T-helper 22 cell (primary cell): ENCODE data around the gene FGD2.

Source experiments
- DNase-seq: peaks from one replicate; pipeline ENCODE4 v3.0.0-alpha.2; 2020; ENCODE audit warnings: low read depth

The FGD2 gene

GRCh38 chr6:36997811-36998722, 7.4 kb upstream of the FGD2 start:
- DNase-seq: no peak

DNA sequence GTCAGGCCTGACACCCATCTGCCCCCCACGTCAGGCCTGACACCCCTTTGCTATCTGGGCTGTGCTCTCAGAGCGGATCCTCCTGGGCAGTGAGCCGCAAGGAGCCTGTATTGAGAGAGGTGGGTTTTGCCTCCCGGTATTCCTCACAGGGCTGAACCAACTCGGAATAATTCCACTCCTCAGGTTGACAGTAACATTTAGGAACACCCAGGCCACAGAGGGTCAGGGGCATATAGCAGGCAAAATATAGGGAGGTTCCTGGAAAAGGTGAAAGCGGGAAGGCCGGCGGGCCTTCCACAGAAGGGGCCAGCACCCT, 6.8 kb upstream of the FGD2 start:
- DNase-seq: no peak

- no peak for DNase-seq
These were observed 6.2 kb upstream of the FGD2 start for GRCh38 chr6:36999061-36999750.

- DNase-seq: no peak
These were observed 5.7 kb upstream of the FGD2 start for GRCh38 chr6:36999751-37000125.

GRCh38 chr6:37004044-37004980, 1.1 kb upstream of the FGD2 start:
- no peak for DNase-seq

GRCh38 chr6:37005827-37006567, 542 bp downstream of the FGD2 start:
- DNase-seq: no peak

GRCh38 chr6:37006793-37007339, 1.4 kb downstream of the FGD2 start:
- DNase-seq: no peak

- no peak for DNase-seq
These were observed 2.0 kb downstream of the FGD2 start for GRCh38 chr6:37007340-37008043.

DNA sequence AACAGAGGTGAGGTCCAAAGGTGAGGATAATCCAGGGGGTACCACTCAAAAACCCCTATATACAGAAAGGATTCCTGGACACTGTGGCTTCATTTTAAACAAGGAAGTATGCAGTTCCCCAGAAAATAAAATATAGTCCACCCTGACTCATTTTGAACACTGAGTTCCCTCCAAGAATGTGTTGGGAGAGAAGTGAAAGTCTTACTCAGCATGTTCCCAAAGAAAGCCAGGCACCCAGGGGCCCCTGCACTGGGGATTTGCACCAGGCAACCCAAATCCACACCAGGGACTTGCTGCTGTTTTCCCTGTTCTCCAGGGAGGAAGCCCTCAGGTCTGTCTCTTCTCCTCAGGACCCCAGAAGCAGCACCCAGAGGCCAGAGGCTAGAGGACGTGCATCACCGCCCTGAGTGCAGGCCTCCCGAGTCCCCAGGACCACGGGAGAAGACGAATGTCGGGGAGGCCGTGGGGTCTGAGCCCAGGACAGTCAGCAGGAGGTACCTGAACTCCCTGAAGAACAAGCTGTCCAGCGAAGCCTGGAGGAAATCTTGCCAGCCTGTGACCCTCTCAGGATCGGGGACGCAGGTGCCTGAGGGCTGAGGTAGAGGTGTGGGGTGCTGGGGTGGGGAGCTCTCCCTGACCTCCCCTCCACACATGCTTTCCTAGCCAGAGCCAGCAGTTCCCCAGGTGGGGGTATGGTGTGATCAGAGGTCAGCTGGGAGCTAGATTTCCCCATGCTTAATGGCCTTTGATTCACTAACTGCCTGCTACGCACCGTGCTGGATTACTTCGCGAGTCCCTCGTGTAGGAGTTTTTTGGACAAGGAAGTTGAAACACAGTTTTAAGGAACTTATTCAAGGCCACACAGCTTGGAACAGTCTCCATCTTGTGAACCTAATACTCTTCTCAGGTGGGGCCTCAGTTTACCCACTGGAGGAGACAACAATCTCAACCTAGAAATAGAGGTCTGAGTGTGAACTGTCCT, 3.3 kb downstream of the FGD2 start:
- DNase-seq: no peak

- DNase-seq: no peak
These were observed 5.0 kb downstream of the FGD2 start for GRCh38 chr6:37010402-37010892.

GRCh38 chr6:37011656-37012378, 6.4 kb downstream of the FGD2 start:
- DNase-seq: no peak

DNA sequence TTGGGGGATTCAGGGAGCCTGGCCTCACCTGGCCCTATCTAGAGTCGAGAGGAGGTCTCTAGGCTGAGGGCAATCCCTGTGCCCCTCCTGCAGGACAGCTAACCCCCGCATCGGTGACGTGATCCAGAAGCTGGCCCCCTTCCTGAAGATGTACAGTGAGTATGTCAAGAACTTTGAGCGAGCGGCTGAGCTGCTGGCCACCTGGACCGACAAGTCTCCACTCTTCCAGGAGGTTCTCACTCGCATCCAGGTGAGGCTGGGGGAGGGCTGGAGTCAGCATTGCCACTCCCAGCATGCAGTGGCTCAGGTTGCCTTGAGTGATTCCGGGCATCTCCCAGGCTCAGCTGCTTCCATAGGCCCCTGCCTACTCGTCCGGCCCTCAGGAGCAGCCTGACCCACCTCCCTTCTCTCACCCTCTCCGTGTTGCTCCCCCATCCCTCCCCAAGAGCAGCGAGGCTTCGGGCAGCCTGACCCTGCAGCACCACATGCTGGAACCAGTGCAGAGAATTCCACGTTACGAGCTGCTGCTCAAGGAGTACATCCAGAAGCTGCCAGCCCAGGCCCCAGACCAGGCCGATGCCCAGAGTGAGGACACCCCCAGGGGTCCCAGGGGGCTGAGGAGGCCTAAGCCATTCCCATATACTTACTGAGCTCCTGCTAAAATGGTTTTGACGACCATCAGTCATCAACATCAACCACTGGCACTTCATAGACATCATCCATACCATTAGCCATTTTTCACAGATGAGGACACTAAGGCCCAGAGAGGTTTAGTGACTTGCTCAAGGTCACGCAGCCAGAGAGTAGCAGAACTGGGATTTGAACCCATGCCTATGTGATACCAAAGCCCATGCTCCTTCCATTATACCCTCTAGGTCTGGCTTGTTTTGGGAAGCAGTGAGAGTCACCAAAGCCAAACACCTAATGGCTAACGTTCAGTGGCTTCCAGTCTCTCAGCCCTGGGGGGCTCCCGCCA, 8.3 kb downstream of the FGD2 start:
- DNase-seq: no peak

DNA sequence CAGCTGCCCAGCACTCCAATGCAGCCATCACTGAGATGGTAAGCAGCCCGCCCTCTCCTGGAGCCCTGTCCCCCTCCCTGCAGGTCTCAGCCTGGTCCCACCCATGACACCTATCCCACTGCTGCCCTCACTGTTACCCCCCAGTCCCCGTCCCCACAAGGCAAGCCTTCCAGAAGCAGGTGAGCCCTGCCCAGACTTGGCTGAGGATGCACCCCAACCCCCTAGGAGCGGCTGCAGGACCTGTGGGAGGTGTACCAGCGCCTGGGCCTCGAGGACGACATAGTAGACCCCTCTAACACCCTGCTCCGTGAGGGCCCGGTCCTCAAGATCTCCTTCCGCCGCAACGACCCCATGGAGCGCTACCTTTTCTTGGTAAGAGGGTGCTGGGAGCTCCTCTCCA, 9.2 kb downstream of the FGD2 start:
- DNase-seq: no peak

DNA sequence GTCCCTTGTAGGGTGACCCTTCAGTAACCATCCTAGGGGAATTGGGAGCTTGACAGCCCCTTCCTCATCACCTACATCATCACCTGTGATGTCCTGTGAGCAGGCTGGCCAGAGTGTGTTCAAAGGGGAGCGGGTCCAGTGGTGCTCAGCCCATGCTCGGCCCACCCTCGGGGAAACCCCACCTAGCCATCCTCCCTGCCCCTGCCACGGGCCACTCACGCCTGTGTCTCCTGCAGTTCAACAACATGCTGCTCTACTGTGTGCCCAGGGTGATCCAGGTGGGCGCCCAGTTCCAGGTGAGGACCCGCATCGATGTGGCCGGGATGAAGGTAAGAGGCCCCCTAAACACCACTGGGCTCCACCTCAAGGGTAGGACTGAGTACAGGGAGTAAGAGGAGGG, 10.1 kb downstream of the FGD2 start:
- DNase-seq: no peak

DNA sequence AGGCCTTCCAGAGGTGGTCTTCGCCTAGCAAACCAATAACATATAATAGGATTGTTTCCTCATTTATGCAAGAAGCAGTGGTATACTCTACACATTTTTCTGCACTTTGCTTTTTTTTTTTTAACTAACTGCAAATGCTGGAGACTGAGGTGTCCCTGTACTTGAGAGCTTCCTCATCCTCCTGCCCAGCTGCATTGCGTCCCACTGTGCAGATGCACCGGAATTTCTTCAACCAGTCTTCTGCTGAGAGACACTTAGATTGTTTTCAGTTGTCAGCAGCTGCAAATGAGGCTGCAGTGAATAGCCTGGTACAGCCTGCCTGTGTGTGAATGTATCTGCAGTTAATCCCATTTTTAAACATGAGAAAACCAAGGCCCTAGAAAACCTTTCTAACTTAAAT, 11.5 kb downstream of the FGD2 start:
- DNase-seq: no peak

DNA sequence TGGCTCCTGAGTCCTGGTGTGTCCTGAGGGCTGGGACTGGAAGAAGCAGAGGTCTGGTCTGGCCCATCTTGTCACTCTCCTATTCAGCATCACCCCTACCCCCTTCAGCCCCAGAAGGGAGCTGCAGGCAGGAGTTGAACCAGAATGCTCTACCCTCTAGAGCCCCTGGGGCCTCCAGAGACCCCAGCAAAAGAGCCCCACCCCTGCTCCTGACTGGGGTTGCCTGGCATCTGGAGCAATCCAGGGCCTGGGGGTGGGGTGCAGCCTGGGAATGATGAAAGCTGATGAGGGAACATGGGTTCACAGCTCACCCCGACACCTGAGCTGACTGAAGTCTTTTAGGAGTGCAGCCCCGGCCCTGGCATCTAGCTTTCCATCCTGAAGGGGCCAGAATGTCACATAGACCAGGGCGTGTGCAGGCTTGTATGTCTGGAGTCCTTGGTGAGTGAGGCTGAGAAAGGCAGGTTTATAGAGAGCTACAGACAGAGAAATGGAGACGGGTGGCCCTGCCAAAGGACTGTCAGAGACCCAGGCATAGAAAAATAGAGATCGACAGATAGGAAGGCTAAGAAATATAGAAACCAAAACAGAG, 12.2 kb downstream of the FGD2 start:
- DNase-seq: no peak
